GM19099 (cell line): Measurements from ENCODE around the gene LIN28A.

ENCODE experiments used
- POLR2A ChIP-seq: IDR thresholded peaks from 3 replicates; pipeline ENCODE4 v1.6.1; 2011; ENCODE audit warnings: low read depth; ENCODE audit not compliant: insufficient read length; ENCODE audit errors: extremely low read depth

The LIN28A gene

DNA sequence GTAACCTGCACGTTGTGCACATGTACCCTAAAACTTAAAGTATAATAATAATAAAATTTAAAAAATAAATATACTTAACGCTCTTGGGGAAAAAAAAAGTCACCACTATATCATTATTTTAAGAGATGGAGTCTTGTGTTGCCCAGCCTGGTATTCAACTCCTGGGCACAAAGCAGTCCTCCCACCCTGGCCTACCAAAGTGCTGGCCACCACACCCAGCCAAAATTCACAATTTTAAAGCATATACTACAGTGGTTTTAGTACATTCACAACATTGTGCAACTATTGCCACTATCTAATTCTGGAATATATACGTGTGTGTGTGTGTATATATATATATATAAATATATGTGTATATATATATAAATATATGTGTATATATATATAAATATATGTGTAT lies 67.5 kb downstream of the LIN28A start:
- no peak for TF ChIP-seq POLR2A

DNA sequence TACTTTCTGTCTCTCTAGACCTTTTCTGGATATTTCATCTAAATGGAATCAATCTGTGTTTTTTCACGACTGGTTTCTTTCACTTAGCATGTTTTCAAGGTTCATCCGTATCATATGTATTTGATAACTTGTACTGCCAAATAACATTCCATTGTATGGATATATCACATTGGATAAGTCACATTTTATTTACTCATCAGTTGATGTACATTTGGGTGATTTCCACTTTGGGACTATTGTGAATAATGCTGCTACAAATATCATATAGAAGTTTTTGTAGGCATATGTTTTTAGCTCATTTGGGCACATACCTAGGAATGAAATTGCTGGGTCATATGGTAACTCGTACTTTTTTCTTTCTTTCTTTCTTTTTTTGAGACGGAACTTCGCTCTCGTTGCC lies 68.4 kb downstream of the LIN28A start:
- no peak for TF ChIP-seq POLR2A
